HUDEP-2 (cell line): ENCODE results near the gene TGFB1.
"Not testable (repeated sequence)": the region's sequence is repeated elsewhere in the genome, so short reads cannot be mapped to it uniquely, and the experiment has no call there.

Source experiments
- DNase-seq, 76 experiments: peaks; one replicate each; lab custom pipeline; 2025; ENCODE audit not compliant: unreplicated experiment in 76 of 76; lab: John Stamatoyannopoulos, UW

TGFB1 gene

GRCh38 chr19:41353466-41354342 is at the start of gene TGFB1:
TGFB1 (minus strand) TSS chr19:41353922; CDS start chr19:41353044, 878 bp downstream.
- DNase-seq: peak in 74 of 76 experiments; percentile 33 to 96 (median 88)

- no peak for DNase-seq
Observed at GRCh38 chr19:41402010-41402409, 48.3 kb upstream of the TGFB1 start.

GRCh38 chr19:41401483-41401882 is 47.8 kb upstream of the TGFB1 start:
- no peak for DNase-seq

DNA sequence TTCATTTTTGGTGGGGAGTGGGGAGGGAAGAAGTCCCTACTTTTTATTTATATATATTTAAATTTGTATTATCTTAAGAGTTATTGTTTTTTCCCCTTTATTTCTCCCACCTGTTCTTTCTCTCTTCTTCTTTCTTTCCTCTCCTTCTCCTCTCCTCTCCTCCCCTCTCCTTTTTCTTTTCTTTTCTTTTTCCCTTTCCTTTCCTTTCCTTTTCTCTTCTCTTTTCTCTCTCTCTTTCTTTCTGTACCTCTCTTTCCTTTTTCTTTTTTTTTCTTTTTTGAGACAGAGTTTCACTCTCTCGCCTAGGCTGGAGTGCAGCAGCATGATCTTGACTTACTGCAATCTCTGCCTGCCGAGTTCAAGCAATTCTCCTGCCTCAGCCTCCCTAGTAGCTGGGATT is 45.8 kb upstream of the TGFB1 start:
- DNase-seq: no peak

DNA sequence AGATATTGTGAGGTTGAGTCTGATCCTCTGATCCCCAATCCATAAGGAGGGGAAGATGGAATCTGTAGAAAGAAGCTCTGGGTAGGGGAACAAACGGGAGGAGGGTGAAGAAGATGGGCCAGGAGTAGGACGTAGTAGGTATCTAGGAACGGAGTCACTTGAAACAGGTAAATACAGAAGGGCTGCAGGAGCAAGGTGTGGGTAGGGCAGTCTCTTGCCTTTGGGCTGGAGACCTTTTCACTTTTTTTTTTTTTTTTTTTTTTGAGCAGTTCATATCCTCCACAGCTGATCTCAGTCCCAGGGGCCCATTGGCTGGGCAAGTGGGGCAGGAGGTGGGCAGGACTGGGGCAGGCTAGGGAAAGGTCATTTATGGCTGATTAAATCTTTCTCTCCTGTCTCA is 45.4 kb upstream of the TGFB1 start:
- no peak for DNase-seq

GRCh38 chr19:41398598-41398997 is 44.9 kb upstream of the TGFB1 start:
- DNase-seq: peak in 14 of 76 experiments; percentile 6 to 43 (median 18)

DNA sequence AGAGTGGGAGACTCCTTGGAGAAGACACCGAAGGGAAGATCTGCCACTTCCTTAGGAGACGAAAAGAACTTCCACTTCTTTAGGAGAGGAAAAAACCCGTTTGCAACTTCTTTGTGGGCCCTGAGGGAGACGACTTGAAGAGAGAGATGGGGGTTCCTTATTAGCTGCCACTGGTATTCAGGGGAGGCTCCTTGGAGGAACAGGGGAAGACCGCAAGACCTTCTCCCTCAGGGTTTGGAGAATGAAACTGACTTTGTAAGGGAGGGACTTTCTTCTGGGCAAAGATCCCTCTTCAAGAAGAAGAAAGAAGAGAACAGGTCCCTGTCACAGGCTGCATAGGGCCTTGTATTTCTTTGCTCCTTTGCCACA is 44.3 kb upstream of the TGFB1 start:
- peak in 2 of 76 experiments; percentile 36 to 41 for DNase-seq

DNA sequence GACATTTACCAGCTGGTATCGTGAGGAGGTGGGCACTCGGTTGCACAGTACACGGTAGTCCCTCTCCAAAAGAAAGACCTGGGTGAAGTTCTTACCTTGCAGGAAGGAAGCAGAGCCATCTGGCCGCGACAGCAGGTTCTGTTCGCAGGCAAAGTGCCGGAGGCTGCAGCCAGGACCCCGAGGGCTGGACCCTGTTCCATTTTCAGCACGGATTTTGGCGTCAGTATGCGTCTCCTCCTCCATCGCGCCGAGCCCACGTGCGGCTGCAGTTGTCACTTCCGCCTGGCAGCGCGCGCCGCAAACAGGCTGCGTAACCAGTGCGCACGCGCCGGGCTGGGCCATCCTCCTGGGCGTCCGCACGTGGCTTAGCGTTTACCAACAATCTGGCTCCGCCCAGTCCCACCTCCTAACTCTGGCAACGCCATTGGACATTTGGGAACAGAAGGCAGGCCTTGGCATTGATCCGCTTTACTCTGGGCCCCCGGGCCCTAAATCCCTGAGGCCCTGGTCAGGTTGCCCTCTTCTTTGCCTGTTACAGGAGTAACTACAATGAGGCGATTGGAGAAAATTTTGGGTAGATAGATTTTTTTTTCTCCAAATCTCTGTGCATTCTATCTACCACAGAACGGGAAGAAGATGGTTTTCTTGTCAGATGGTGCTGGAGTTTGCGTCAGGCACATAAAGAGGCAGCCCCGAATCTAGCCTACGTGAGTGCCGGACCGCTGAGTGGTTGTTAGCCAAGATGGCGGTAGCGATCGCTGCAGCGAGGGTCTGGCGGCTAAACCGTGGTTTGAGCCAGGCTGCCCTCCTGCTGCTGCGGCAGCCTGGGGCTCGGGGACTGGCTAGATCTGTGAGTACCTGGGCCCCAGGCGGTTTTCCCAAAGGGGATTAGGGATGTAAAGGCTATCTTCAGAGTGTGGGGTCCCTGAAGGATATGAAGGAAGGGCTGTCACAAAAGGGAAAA is 43.6 kb upstream of the TGFB1 start, which contains the start of the genes BCKDHA and EXOSC5:
BCKDHA (plus strand) TSS at position 733 of the 964 bp plus-strand sequence; CDS start at position 743, 10 bp downstream.
EXOSC5 (minus strand) TSS at position 274 of the 964 bp plus-strand sequence; CDS start at position 243, 31 bp downstream.
- DNase-seq: peak; percentile 34 to 100 (median 100)

GRCh38 chr19:41395355-41395754 is 41.6 kb upstream of the TGFB1 start:
- DNase-seq: no peak

DNA sequence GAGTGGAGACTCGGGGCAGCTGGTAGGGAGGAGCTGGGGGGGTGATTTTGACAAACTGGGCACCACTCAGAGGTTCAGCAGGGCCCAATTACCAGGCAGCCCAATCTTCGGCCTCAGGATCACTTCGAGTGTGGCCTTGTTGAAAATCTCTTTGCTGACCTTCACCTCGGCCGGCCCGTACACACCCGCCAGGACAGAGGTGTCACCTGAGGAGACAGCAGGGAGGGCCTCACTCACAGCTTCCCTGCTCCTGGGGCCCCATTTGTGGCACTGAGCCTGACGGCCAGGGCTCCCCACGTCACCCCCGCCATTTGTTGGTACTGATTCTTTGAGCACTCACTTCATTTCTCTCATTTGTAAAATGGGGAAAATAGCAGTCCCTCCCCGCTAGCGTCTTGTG is 39.1 kb upstream of the TGFB1 start:
- no peak for DNase-seq

DNA sequence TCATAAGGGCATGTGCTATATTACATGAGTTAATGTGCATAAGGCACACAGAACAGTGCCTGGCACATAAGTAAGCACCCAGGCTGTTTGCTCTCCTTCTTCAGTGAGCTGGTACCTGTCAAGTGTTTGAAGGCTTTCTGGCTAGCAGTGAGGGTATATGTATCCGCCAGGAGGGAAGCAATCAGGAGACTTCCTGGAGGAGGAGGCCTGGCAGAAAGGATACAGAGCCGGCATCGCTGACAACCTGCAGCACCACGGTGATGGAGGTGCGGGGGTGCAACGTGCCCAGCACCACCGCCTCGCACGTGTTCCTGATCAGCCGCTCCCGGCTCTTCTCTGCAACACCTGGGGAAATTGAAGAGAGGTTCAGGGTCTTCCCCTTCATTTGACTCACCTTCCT is 37.9 kb upstream of the TGFB1 start:
- no peak for DNase-seq

GRCh38 chr19:41386442-41386841 is 32.7 kb upstream of the TGFB1 start:
- DNase-seq: no peak

GRCh38 chr19:41384351-41384750 is 30.6 kb upstream of the TGFB1 start:
- DNase-seq: no peak

DNA sequence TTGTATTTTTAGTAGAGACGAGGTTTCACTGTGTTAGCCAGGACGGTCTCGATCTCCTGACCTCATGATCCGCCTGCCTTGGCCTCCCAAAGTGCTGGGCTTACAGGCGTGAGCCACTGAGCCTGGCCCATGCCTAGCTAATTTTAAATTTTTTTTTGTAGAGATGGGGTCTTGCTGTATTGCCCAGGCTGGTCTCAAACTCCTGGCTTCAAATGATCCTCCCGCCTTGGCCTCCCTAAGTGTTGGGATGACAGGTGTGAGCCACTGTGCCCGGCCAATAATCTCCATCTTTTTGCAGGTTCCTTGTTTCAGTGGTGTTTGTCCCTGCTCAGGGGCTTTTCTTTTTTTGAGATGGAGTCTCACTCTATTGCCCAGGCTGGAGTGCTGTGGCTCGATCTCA is 27.8 kb upstream of the TGFB1 start:
- DNase-seq: not testable (repeated sequence)

- no peak for DNase-seq
Observed at GRCh38 chr19:41377977-41378709, 24.4 kb upstream of the TGFB1 start.

DNA sequence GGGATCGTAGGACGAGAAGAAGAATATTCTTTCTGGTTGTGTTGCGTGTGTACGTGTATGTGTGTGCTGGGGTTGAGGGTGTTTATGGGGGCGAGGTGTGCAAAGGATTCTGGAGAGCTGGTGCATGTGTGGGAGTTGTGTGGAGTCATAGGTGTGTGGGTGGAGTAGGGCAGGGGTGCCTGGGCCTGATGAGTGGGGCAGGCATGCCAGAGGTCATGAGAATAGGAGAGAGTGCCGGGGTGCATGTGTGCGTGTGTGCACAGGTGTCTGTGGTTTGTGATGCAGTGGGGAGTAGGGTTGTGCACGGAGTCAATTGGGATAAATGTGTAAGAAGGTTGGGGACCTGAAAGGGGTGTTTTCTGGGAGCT is 23.3 kb upstream of the TGFB1 start:
- DNase-seq: no peak

- no peak for DNase-seq
Observed at GRCh38 chr19:41376241-41376997, 22.7 kb upstream of the TGFB1 start, which contains the start of gene TMEM91. TMEM91 (plus strand) TSS chr19:41376533; CDS start chr19:41378310, 1,777 bp downstream.

DNA sequence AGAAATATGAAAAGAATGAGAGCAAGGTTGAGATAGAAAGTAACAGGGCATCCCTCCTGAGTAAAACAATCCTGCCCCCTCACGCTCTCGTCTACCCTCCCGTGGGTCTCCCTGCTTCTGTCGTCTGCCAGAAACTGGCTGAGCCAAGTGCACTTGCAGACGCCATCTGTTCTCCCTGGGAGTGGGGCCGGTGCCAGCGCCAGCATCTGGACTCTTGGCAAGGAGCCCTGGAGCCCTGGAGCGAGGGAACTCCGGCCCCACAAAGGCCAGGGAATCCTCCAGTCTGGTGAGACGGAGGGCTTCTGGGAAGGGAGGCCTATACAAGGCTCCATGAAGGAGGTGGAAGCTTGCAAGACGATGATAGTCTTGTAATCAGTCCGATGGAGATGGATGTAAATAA is 20.3 kb upstream of the TGFB1 start:
- no peak for DNase-seq

- DNase-seq: no peak
Observed at GRCh38 chr19:41372501-41372900, 18.8 kb upstream of the TGFB1 start.

DNA sequence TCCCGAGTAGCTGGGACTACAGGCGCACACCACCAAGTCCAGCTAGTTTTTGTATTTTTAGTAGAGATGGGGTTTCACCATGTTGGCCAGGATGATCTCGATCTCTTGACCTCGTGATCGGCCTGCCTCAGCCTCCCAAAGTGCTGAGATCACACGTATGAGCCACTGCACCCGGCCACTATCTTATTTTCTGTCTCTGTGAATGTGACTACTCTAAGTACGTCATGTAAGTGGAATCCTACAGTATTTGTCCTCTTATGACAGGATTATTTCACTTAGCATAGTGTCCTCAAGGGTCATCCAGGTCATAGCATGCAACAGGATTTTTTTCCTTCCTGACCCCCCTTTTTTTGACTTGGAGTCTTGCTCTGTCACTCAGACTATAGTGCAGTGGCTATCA is 17.8 kb upstream of the TGFB1 start:
- DNase-seq: no peak
